ENCODE results near the gene TGFBR3. TPM values are rescaled to one million over a fixed set of nuclear protein-coding genes. Genes with fewer than 3 reads are reported as not detected.

TGFBR3 gene
- total and polyA plus RNA-seq, 2 of the 8 experiments (the other 6 are each of a cell fraction or from before 2014, with no cell fraction given) = 2.0 to 6.1 TPM

DNA sequence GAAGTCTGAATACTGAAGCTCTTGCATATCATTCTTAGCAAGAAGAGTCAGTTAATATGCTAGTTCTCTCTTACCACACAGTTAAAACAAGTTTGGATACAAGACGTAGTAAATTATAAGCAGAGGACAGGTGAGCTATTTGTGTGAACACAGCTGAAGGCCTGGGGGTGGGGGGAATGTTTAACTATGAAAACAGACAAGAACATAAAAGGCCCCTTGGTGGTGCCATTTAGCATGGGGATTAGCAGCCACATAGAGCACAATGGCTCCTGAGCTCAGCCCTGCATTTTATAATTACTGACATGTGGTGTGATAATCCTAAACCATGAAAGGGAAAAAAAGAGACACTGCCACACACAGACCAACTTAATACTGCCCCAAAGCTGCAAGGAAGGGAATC is 94.8 kb downstream of the TGFBR3 start:
- WGBS, 2 experiments (ENCODE audit: extremely low coverage in 1 of 2, insufficient coverage in 1 of 2, insufficient read length in 1 of 2, insufficient replicate concordance in 2 of 2, low coverage in 1 of 2, low lambda C conversion rate in 2 of 2, missing lambda C conversion rate in 1 of 2) = 56% methylated on average over 1 of the region's 1 CpG; no CpG with 5 or more reads in 1 of the 2 experiments
- Histone ChIP-seq H2BK12ac (ENCODE audit: low read depth, low read length) (0 out of 2 replicates have a peak overlapping the region, but pooled peaks have one; percentile 76), H2BK20ac (ENCODE audit: low read length) (no peak overlapping the region), H3K9ac (replicated peaks in 1 of 4; ENCODE audit: extremely low read depth in 1 of 4, low read depth in 3 of 4, low read length in 3 of 4) (no peak overlapping the region), H3K79me2 (ENCODE audit: control insufficient read depth in 1 of 2, insufficient read depth in 2 of 2, low read length in 2 of 2) (no peaks in the 10 kb centered on the region), H2AFZ (ENCODE audit: low read length) (no peak overlapping the region), H2BK120ac (replicated peaks; ENCODE audit: low read depth, low read length) (no peak overlapping the region), H3K23me2 (ENCODE audit: low read depth, low read length) (no peaks in the 10 kb centered on the region), H3K36me3 (ENCODE audit: control insufficient read depth in 2 of 4, insufficient read depth in 4 of 4, low read length in 3 of 4) (no peaks in the 10 kb centered on the region), H3K18ac (ENCODE audit: extremely low read depth, low read length) (no peak overlapping the region; the same call in 1 of the 2 replicates), H3K4me1 (replicated peaks in 1 of 4; ENCODE audit: control insufficient read depth in 3 of 4, insufficient read depth in 4 of 4, low read length in 3 of 4) (peaks cover 8 to 20% (median 12%) of the 10 kb centered on the region in 4 experiments), H3K56ac (replicated peaks; ENCODE audit: insufficient read length, low read depth, low read length) (no peak overlapping the region), H2AK5ac (ENCODE audit: low read depth, low read length) (no peak overlapping the region), H3K23ac (ENCODE audit: insufficient read length) (no peak overlapping the region), H3K14ac (ENCODE audit: insufficient read length) (no peak overlapping the region), H4K20me1 (replicated peaks in 1 of 2; ENCODE audit: control insufficient read depth in 1 of 2, insufficient read depth in 2 of 2, low read length in 2 of 2) (no peaks in the 10 kb centered on the region), H3K79me1 (ENCODE audit: low read depth, low read length) (no peaks in the 10 kb centered on the region), H3K27me3 (replicated peaks in 1 of 4; ENCODE audit: control insufficient read depth in 3 of 4, extremely low read depth in 1 of 4, insufficient read depth in 3 of 4, low read length in 3 of 4) (no peaks in the 10 kb centered on the region), H3K4me3 (ENCODE audit: extremely low read depth in 1 of 4, insufficient read depth in 2 of 4, low read depth in 3 of 4, low read length in 4 of 4) (no peak overlapping the region), H4K8ac (ENCODE audit: extremely low read depth, insufficient read depth, low read length) (no peak overlapping the region), H2BK15ac (ENCODE audit: low read length) (no peak overlapping the region), H3K9me3 (ENCODE audit: insufficient read depth in 2 of 2, low read depth in 1 of 2, low read length in 1 of 2) (no peaks in the 10 kb centered on the region), H4K91ac (replicated peaks; ENCODE audit: insufficient read length, low read length) (no peak overlapping the region), H2BK5ac (ENCODE audit: low read depth, low read length) (no peak overlapping the region), H3K27ac (ENCODE audit: low read depth, low read length) (no peak overlapping the region), H3K4me2 (ENCODE audit: insufficient read depth in 1 of 2, low read depth in 2 of 2, low read length in 2 of 2) (peak overlapping the region; percentile 5 to 18; a peak in 1 of 4 replicates), H3K4ac (replicated peaks; ENCODE audit: insufficient read length, low read depth, low read length) (no peak overlapping the region), H4K5ac (ENCODE audit: insufficient read length, low read depth, low read length) (no peak overlapping the region)
- DNase-seq (ENCODE audit: low read depth in 1 of 2, low spot score in 2 of 2) (no peak), FAIRE-seq (no peak)
- POLR2A ChIA-PET (ENCODE audit: partially characterized antibody) = interaction anchor here (1.1 kb wide), 1 partner anchor 16 kb away, joined by 5 read pairs; no protein-coding TSS in a partner anchor
- TF ChIP-seq RAD21 (IDR thresholded peaks at IDR 0.05 in 1 of 2, conservative IDR thresholded peaks at IDR 0.05 in 1 of 2; ENCODE audit: low read depth in 2 of 2, low read length in 2 of 2) (peak; percentile 13 to 24; a peak in 1 of 4 replicates), NANOG (IDR thresholded peaks at IDR 0.05; ENCODE audit: insufficient read depth, low read depth, low read length, poor library complexity, severe bottlenecking) (peak; percentile 45), KDM1A (IDR thresholded peaks at IDR 0.05; ENCODE audit: borderline replicate concordance, low read length) (no peak), CTBP2 (IDR thresholded peaks at IDR 0.05; ENCODE audit: borderline replicate concordance, insufficient read depth, insufficient read length, low read length) (no peak)
- CTCF ChIA-PET (ENCODE audit: partially characterized antibody) = interaction anchor here (0.6 to 4.2 kb wide), 17 partner anchors 9 to 626 kb away, joined by 3 to 22 read pairs (median 4); no protein-coding TSS in a partner anchor

Measured in H1 (cell line).